ENCODE data around the gene ANXA3.
A peak's percentile ranks its signal among the peaks of the same experiment; 100 is the strongest.

ANXA3 gene

DNA sequence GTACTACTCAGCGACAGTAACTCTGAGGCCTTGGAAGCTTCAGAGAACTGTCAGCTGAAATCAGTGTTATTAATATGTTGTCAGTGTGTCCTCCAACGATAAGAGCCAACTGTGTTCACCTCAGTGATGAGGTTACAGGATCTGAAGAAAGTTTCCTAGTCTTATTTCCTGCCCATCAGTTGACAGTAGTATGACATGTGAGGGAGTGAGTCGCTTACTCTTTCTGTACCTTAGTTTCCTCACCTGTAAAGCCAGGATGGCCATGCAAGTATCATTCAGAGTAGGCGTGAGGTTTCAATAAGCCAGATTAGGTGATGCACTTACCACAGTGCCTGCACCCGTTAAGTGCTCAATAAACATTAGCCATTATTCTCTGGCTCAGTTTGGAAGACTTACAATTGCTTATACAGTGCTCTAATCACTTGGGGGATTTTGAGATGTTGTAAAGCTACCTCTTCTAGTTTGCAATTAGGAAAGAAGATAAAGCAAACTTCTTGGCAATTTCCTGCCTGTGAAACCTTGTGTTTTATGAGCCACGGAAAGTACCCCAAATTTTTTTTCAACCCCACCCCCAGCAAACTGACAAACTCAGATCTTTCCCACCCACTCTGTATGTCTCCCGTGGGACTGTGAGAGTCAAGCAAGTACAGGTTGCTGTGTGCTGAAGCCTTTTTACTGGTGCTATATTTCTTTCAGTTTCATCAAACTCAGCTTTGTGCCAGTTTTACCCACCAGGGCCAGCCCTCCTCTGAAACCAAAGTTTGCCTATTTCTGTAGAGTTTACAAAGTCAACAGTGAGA is 62.2 kb downstream of the ANXA3 start:
- no peak for DNase-seq

DNA sequence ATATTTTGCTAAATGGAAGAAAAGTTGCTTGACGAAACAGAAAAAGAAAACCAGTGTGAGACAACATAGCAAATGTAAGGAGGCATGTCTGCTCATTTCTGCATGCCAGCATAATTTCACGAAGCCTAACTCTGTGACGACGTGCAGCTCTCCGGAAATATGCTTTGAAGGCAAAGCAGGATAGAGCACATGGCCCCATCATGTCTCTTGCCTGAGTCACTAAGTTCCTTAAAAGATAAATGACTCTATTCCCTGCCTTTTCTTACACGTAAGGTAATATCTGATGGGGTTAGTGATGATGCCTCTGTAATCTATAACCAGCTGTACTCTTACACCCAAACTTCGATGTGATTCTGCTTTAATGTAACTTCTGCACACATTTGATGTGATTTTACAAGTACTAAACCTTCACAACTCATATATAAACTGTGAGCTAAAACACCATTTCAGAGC is 64.5 kb downstream of the ANXA3 start:
- no peak for DNase-seq

DNA sequence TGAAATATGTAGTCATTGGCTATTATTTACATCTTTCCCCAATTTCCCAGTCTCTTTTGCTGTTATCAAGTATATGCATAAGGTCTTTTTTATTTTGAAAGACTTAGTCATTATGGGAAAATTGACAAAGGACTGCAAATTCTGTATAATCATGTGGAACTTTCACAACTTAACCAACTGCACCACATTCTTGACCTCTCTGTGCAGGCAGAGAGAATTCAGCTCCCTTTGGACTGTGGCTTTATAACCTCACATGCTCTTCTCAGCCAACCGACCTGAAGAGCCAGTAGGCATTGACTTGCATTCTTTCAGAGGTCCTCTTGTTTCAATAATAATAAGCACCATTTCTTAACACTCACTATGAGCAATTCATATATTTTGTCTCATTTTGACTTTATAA is 66.9 kb downstream of the ANXA3 start:
- no peak for DNase-seq

DNA sequence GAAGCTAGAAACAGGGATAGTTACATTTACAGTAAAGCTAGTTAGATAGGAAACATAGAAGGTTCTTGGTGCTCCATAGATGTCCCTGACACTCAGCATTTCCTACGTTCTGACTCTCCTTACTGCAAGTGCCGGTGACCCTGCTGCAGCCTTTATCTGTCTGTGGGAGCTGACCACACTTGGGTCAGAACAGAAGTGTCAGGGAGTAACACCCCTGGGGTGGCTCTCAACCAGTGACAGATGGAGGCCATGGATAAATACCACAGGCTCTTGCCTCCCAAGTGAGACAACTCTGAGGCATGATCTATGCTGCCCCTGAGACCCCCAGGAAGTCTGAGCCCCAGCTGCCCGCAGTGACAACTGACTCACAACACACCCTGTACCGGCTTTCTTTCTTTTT is 69.8 kb downstream of the ANXA3 start:
- DNase-seq = no peak

DNA sequence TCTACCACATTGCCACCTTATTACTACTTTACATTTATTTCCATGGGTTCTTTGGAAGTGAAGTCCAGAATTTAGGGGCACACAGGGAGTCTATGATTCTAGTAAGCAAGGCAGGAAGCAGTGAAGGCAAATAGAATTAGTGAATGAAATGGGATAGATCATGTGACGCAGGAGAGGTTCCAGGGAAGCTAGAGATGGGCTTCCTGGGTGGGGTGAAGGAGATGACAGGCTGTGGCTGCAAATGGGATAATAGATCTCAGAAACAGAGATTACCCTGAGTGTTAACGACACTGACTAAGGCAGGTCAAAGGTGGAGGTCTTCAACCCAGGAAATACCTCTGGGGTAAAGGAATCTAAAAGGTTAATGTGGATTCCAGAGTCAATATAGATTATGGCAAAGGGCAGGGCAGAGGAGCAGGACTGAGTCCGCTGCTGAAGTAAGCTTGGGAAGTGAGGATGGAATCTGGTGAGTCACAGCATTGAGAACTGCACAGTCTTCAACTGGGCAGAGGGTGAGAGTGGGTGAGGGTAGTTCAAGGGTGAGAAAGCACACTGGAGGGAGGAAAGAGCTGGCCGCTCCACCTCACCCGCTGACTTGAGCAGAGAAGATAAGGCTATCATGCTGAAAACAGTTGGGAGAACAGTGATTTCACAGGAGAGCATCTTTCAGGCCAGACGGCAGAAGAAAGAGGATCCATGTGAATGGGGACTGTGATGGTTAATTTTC is 70.8 kb downstream of the ANXA3 start:
- no peak for DNase-seq

DNA sequence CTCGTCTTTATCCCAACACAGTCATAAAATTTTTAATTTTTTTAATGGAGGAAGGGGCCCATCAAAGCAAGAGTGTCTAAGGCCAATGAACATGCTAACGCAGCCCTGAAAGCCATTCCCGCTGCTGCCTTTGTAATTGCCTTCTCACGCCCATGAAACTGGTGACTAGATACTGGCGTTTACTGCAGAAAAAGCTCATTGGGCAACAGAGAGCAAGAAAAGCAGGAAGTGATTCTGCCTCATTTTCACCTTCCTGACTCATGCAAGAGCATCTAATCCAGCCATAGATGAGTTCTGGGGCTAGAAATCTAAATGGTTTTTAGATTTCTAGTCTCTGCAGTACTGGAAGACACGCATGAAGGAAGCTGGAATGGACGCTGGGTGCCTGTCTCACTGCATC is 72.5 kb downstream of the ANXA3 start:
- no peak for DNase-seq

DNA sequence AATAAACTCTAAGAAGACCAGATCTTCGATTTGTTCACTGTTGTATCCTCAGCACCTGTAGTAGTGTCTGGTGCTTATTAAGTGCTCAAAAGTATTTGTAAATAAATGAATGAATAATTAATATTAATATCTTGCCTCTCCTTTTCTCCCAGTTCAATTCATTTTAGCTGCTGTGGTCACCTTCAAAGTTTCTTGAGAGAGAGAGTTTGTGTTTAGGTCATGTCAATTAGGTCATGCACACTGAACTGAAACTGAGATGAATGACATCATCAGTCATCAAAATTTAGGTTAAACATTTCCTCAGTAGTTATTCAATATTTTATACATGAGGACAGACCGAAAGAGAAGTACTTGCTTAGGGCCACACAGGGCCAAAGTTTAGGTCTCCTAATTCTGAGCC is 73.5 kb downstream of the ANXA3 start:
- DNase-seq = no peak

DNA sequence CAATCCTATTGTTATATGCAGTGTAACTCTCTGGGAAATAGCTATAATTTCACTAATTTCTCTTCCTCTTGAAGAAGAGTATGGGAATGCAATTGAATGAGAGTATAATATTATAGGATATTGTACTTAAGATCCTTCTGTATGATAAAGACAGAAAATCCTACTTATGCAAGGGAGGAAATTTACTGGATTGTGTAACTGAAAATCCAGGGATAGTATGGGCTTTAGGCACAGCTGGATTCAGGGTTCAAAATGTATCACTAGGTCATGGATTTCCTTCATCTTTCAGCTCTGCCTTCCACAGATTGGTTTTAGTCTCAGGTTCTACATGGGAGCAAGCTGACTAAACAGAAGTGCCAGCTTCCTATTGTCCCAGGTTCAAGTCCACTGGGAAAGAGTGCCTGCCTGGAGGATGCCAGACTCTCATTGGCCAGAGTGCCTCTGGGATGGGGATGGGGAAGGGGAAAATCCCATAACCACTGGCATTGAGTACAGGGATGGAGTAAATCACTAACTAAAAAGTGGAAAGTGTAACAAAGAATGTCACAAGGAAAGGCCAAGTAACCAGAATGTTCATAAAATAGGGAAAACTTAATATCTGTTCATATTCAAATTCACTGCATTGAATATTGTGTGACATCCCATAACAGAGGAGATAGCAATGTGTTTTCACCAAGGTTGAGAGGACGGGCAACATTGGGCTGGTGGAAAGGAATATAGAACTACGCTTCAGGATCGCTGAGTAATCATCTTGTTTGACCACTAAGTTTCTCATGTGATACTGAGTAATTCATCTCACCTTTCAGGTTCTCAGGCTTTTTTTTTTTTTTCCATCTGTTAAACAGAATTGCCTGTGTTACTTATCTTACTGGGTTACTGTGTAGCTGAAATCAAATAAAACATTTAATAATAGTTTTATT is 75.7 kb downstream of the ANXA3 start:
- no peak for DNase-seq

DNA sequence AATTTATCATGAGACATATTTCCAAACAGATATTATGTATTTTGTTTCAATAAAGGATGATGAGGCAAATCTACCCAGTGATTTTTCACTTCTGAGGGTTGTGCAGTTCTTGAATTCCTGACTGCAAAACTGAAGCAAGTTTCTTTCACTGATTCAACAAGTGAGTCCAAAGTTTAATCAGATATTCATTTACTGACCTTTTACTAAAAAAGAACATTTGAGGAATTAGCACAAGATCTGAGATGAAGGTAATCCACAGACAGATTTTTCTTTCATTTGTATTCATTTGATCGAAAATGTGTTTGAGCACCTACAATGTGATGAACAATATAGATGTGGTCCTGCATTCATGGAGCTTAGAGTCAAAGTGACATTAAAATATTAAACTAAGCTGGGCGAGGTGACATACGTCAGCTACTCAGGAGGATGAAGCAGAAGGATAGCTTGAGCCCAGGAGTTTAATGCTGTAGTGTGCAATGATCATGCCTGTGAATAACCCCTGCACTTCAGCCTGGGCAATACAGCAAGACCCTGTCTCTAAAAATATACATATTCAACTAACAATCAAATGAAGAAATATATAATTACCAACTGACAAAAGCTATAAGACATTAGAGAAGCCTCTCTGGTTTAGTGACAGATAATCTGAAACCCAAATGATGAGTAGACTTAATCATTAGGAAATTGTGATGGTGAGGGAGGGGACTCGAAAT is 76.6 kb downstream of the ANXA3 start:
- DNase-seq = no peak

DNA sequence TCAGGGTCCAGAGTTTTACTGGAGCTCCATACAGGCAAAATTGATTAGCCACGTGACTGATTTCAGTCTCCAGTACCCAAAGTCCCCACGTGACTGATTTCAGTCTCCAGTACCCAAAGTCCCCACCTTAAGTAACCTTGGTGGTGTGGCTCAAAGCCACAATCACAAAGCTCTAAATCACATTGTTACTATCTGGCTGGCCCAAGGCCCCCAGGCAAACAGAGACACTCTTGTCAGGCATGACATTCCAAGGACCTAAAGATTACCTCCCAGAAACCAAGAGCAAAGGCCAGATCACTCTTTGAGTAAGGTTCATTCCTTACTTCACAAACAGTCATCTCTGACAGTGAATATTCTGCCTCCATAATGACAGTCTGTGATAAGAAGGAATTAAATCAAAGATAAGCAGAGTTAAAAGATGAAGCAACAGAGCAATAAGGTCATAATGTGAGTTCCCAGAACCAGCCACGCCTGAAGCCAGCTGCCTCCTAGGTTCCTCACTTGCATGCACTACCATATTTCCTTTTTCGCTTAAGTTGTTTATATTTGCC is 78.5 kb downstream of the ANXA3 start:
- no peak for DNase-seq

DNA sequence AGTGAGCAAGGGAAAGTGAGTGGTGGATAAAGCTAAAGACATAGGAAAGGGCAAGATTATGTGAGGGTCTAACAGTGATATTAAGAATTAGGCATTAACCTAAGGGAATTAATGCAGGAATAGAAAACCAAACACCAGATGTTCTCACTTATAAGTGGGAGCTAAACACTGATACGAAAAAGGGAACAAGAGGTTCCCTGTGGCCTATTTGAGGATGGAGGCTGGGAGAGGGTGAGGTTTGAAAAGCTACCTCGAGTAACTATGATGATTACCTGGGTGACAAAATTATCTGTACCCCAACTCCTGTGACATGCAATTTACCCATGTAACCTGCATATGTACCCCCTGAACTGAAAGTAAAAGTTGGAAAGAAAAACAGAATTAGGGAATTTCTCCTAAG is 79.0 kb downstream of the ANXA3 start:
- no peak for DNase-seq

DNA sequence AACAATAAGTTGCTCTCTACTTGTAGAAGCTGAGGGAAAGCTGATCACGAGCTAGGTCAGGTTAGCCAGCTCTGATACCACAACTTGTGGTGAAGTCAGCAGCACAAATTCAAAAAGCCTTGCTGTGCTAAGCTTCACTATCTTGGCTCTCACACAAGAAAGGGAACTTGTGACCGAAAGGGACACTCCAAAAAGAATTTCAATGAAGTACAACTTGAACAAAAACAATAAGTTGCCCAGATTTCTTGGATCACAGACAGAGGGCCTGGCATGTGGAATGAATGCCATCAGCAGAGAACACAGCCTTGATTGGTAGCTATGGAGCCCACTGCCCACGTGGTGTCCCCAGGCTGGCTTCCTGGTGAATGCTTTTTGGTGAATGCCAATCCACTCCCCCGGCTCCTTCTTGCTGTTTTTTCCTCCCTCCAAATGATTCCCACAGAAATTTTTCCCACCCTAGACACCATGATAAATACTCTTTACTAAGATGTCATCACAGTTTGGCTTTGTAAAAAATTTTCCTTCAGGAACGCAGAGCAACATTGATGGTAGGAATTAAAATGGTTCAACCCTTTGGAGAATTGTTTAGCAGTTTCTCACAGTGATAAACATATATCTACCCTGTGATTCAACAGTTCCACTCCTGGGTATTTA is 82.6 kb downstream of the ANXA3 start:
- no peak for DNase-seq

DNA sequence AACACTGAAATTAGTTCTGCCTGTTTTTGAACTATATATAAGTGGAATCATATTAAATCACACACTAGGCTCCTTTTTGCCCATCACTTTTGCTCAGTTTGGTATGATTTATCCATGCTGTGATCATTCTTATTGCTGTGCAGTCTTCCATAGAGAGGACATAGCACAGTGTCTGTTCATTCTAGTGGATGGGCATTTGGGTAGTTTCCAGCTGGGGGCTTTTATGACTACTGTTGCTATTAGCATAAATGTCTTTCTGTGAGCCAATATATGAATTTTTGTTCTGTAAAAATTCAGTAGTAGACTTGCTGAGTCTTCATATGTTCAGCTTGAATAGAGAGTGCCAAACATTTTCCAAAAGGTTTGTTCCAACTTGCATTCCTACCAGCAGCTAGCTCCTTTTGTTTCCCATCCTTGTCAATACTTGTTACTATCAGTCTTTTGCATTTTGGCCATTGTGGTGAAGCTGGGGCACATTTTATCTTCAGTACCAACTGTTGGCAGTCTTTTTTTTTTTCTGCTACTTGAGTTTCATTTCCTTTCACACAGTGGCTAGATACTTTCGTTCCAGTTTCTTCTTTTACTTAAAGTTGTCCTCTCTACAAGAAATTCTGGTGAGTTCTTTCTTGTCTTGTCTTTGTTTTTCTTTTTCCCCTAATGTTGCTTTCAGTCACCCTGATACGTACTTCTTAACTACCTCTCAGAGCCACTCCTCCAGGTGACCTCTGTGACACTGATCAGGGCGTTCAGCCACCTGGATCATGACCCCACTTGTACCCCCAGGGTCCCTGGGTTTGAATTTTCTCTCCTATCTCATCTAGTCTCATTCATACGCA is 87.0 kb downstream of the ANXA3 start:
- DNase-seq = no peak

DNA sequence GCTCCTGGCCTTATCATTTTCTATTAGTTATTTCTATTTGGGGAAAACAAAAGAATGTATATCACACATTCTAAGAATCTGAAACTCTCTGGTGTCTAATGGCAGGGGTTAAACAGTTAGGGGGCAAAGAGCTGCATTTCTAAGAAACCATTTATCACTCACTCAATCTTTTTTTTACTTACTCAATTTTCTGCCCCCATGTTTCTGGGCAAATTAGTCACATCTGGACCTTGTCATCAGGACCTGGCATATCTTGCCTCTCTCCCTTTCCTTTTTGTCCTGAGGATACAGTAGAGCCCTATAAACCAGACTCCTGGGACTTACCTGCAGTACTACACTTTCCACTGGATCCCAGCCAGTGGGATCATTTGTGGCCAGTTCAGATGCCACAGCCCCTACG is 89.1 kb downstream of the ANXA3 start:
- DNase-seq = no peak

DNA sequence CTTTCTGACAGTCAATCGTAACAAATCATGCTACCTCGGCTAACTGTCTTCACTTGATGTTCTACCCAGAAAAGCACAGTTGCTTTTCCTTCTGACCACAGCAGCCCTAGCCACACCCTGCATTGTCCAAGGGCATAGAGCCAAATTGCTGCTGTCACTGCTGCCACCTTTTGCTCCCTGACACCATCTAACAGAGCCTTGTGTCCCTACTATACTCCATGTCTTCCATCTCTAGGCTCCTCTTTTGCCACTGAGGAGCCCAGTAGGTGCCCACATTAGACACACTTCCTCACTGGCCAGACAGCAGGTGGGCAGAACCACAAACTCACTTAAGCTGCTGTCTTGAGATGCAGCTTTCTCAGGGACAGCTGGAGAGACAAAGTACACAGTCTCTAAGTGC is 91.4 kb downstream of the ANXA3 start:
- DNase-seq = no peak

DNA sequence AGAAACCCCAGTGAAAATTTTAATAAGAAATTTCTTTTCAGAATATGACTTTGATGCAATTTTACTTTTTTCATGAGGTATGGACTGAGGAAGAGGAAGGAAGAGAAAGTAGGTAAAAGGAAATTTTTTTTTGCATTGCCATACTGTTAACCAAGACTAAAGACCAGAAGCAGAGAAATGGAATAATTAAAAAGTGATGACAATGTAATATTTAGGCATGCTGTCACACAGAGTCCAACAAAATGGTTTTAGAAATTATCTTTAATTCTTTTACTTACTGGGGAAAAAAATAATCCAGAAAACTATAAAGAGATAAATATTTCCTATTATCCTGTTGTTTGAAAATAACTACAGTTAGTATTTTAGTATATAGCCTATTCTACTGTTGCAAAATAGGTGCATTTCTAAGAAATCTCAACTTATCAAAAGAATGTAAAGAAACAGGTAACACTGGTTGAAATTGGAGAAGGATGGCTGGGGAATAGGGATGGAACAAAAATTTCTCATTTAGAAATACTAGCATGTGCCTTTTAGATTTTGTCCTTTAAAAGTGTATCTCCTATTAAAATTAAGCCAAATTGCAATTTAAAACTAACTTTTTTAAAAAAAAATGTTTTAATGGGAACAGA is 92.6 kb downstream of the ANXA3 start:
- no peak for DNase-seq

DNA sequence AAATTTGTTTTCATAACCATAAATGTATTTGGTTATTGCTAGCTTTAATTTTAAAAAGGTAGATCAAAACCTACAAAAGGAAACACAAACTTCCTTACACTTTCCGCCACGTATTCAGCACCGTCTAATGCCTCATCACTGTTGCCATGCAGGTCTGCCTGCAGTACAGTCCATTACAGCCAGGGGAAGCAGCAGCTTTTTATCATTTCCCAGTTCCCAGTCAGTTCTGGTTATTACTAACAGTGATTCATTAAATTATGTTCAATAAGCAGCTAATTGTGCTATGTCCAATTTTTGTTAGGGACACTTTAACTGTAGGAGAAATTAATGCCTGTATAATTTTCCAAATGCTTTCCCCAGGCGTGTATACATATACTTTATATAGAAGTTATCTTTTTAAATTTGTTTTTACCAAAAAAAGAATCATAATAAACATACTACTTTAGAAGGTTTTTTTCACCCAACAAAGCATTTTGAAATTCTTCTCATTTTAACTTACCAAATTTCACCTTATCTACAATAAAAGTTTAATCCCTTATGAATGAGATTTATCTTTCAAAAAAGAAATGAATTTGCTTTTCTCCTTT is 93.3 kb downstream of the ANXA3 start:
- DNase-seq = no peak

DNA sequence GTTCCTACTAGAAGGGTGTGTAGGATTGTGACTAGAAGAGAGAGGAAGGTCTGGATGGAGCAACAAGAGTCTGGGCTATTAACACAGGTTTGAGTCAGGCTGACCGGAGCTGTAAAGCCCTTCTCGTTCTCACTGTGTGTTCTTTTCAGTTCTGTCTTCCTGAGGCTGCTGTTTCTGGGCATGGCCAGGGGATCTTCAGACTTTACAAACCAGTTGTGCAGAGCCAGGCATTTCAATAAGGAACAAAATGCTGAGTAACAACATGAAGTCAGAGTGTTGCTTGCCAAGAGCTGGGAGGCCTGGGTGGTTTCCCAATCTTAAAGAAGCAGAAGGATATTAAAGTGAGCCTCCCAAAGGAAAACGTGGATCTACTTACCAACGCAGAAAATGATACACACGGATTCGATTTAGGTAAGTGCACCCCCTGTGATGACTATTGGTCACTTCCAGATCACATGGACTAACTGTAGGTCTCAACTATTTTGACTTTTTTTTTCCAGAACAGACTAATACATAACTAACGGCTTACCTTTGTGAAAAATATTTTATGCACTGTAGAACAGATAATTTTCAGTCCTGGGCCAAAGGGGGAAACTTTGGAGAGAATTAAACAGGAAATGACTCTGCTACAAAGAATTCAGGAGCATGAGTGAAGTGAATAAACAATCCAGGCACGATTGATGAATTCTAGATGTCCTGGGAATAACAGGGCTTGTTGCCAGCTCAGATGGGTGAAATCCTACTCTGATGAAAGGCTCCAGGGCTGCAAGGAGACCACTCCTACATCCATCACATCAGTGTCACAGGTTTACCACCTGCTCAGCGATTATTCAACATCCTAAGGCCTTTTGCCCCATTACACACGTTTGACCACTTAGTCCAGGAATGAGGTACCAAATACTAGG is 94.5 kb downstream of the ANXA3 start:
- DNase-seq = peak; percentile 80

DNA sequence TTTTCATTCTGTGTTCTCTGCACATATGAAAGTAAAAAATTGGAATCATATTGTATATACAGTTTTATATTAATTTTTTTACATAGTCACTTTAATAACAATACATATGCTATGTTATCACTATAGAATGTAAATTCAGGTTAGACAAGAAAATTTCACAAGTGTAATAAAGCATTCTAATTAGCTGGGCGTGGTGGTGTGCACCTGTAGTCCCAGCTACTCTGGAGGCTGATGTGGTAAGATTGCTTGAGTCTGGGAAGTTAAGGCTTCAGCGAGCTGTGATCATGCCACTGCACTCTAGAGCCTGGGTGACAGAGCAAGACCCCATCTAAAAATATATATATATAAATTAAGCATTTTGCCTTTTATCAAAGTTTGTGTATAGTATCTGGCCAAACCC is 95.7 kb downstream of the ANXA3 start:
- DNase-seq = no peak
